CD14-positive monocyte (primary cell): ENCODE data around the gene CLSTN3. TPM values are rescaled to one million over a fixed set of nuclear protein-coding genes. Genes with fewer than 3 reads are reported as not detected.

Experiments
- DNase-seq, 3 donors: peaks; one replicate each; pipeline ENCODE4 v3.0.0-alpha.2; 2011 to 2022
- H2AFZ ChIP-seq: 2 replicates; pipeline ENCODE4 v1.6.0; 2012; ENCODE audit warnings: mild to moderate bottlenecking, low read depth, low read length, inconsistent platforms; ENCODE audit not compliant: insufficient read depth, poor library complexity, severe bottlenecking
- H3K27ac ChIP-seq, 2 donors: 1 replicate in 1 of 2; 2 replicates in 1 of 2; pipeline ENCODE4 v1.5.1; 2012 to 2013; ENCODE audit warnings: low read length in 2 of 2, control low read depth in 1 of 2, inconsistent platforms in 1 of 2, low read depth in 1 of 2, mild to moderate bottlenecking in 1 of 2
- H3K27me3 ChIP-seq, 2 donors: one replicate each; pipeline versions ENCODE4 v1.6.0 to v1.6.1; 2011 to 2013; ENCODE audit warnings: low read length in 2 of 2; ENCODE audit not compliant: control insufficient read depth in 2 of 2, insufficient read depth in 2 of 2
- H3K36me3 ChIP-seq, 2 donors: replicated peaks in 1 of 2; 1 replicate in 1 of 2; 2 replicates in 1 of 2; pipeline versions ENCODE4 v1.5.1 to v1.6.1; 2012 to 2013; ENCODE audit warnings: low read length in 2 of 2, control low read depth in 1 of 2, inconsistent platforms in 1 of 2, mild to moderate bottlenecking in 1 of 2; ENCODE audit not compliant: insufficient read depth in 2 of 2, control insufficient read depth in 1 of 2
- H3K4me1 ChIP-seq, 2 donors: 1 replicate in 1 of 2; 2 replicates in 1 of 2; pipeline versions ENCODE4 v1.5.1 to v1.6.1; 2012 to 2013; ENCODE audit warnings: low read length in 2 of 2, control low read depth in 1 of 2, inconsistent platforms in 1 of 2, mild to moderate bottlenecking in 1 of 2, moderate library complexity in 1 of 2; ENCODE audit not compliant: insufficient read depth in 2 of 2, control insufficient read depth in 1 of 2
- H3K4me2 ChIP-seq: replicated peaks from 2 replicates; pipeline ENCODE3; 2012; ENCODE audit warnings: low read length, moderate library complexity, mild to moderate bottlenecking; ENCODE audit not compliant: poor library complexity, severe bottlenecking; ENCODE audit errors: extremely low read depth
- H3K4me3 ChIP-seq, 3 experiments: fragments of 200-600 bp in 1 of 3; sonication (generic) in 1 of 3; replicated peaks in 1 of 3; 1 replicate in 2 of 3; 2 replicates in 1 of 3; pipeline ENCODE4 v1.5.1; 2011 to 2013; ENCODE audit warnings: low read length in 3 of 3, mild to moderate bottlenecking in 3 of 3, control low read depth in 2 of 3, low read depth in 2 of 3, inconsistent platforms in 1 of 3, moderate library complexity in 1 of 3
- H3K79me2 ChIP-seq: 2 replicates; pipeline ENCODE4 v1.6.0; 2012; ENCODE audit warnings: mild to moderate bottlenecking, control low read depth, inconsistent platforms, low read length, moderate library complexity; ENCODE audit not compliant: insufficient read depth
- H3K9ac ChIP-seq: 2 replicates; pipeline ENCODE4 v1.6.0; 2017; ENCODE audit warnings: low read length, mild to moderate bottlenecking; ENCODE audit not compliant: insufficient read depth, poor library complexity, severe bottlenecking
- H3K9me3 ChIP-seq, 2 donors: replicated peaks in 1 of 2; 1 replicate in 1 of 2; 2 replicates in 1 of 2; pipeline versions ENCODE4 v1.5.1 to v1.6.1; 2012 to 2013; ENCODE audit warnings: low read length in 2 of 2, control low read depth in 1 of 2; ENCODE audit not compliant: control insufficient read depth in 1 of 2, insufficient read depth in 1 of 2
- H4K20me1 ChIP-seq: 2 replicates; pipeline ENCODE4 v1.6.0; 2012; ENCODE audit warnings: mild to moderate bottlenecking, low read length, control low read depth, moderate library complexity; ENCODE audit not compliant: insufficient read depth
- H3K27ac Mint-ChIP-seq, 7 donors: one replicate each; pipeline ENCODE4 v1.8.0; 2020; ENCODE audit warnings: mild to moderate bottlenecking in 7 of 7, mixed read lengths in 7 of 7, moderate library complexity in 6 of 7, inconsistent platforms in 2 of 7
- H3K27me3 Mint-ChIP-seq, 3 donors: one replicate each; pipeline ENCODE4 v1.8.0; 2021 to 2022; ENCODE audit warnings: low read depth in 3 of 3, mild to moderate bottlenecking in 3 of 3, mixed read lengths in 3 of 3, moderate library complexity in 3 of 3, inconsistent platforms in 1 of 3
- H3K36me3 Mint-ChIP-seq, 2 donors: one replicate each; pipeline ENCODE4 v1.8.0; 2020; ENCODE audit warnings: mixed read lengths in 2 of 2, inconsistent platforms in 1 of 2, mild to moderate bottlenecking in 1 of 2
- H3K4me1 Mint-ChIP-seq: one replicate; pipeline ENCODE4 v1.8.0; 2020; ENCODE audit warnings: mild to moderate bottlenecking, mixed read lengths
- H3K4me3 Mint-ChIP-seq, 2 donors: one replicate each; pipeline ENCODE4 v1.8.0; 2020; ENCODE audit warnings: mild to moderate bottlenecking in 2 of 2, mixed read lengths in 2 of 2, moderate library complexity in 1 of 2
- H3K9me3 Mint-ChIP-seq, 7 donors: one replicate each; pipeline ENCODE4 v1.8.0; 2020 to 2022; ENCODE audit warnings: mixed read lengths in 7 of 7, mild to moderate bottlenecking in 6 of 7, moderate library complexity in 6 of 7, inconsistent platforms in 2 of 7
- WGBS: methylation state at CpG from one replicate; pipeline ENCODE4 v1.1.5; 2013; ENCODE audit warnings: missing lambda C conversion rate; ENCODE audit not compliant: insufficient coverage; 5-methylcytosine and 5-hydroxymethylcytosine counted together
- intact Hi-C, 2 donors: fragments of 100-400 bp; cut with micrococcal nuclease; formaldehyde crosslinking; loops; one replicate each; pipeline versions ENCODE4 v1.15.0 to v1.15.1; 2023
- polyA plus RNA-seq, 3 donors: library from polyadenylated mRNA; depleted of rRNA in 1 of 3; unstranded in 2 of 3; stranded (reverse) in 1 of 3; fragments of 300-500 nt in 2 of 3; fragments of >200 nt in 1 of 3; fragmentation: Illumina TruSeq in 2 of 3; gene quantifications; 1 replicate in 2 of 3; 2 replicates in 1 of 3; pipeline ENCODE4 v1.2.3, GENCODE V29; 2012 to 2021
- TF ChIP-seq, protein P1 (sequence below): fragments of 200-600 bp; IDR thresholded peaks from one replicate; pipeline ENCODE4 v1.8.0; 2022; ENCODE audit warnings: antibody characterized with exemption, mild to moderate bottlenecking

The CLSTN3 gene
- polyA plus RNA-seq, 3 donors = 13.7 TPM; not detected in 2

DNA sequence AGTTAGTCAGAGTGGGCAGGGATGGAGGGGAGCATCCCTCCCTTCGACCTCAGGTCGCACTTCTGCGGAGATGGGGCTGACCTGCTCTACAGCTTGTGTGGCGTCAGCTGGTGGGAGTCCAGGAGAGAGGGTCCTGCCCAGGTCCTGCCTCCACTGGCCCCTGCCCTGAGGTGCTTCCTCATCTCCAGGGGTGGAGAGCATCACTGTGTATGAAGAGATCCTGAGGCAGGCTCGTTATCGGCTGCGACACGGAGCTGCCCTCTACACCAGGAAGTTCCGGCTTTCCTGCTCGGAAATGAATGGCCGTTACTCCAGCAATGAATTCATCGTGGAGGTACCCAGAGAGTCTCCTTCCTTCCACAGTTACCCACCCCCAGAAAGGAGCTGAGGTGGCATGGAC lies 20.2 kb downstream of the CLSTN3 start:
- Mint-ChIP-seq H3K9me3 (no peaks in the 10 kb centered on the region), H3K27me3 (peaks cover 0 to 2% (median 1%) of the 10 kb centered on the region in 3 donors), H3K4me3 (no peak overlapping the region), H3K4me1 (no peaks in the 10 kb centered on the region), H3K27ac (peak overlapping the region in 1 of 7 donors; percentile 4), H3K36me3 (peaks cover 37 to 61% of the 10 kb centered on the region in 2 donors)
- H4K20me1 ChIP-seq = no peaks in the 10 kb centered on the region
- H3K27ac ChIP-seq = no peak overlapping the region
- no peaks in the 10 kb centered on the region for H3K4me1 ChIP-seq
- no peaks in the 10 kb centered on the region for H3K9me3 ChIP-seq
- no peaks in the 10 kb centered on the region for H3K79me2 ChIP-seq
- no peak for DNase-seq
- H3K4me3 ChIP-seq = no peak overlapping the region
- no peak overlapping the region for H3K4me2 ChIP-seq
- H3K36me3 ChIP-seq = peaks cover 0 to 26% of the 10 kb centered on the region in 2 donors
- H3K9ac ChIP-seq = no peak overlapping the region
- intact Hi-C loops = no loop called here
- TF ChIP-seq, protein P1, sequence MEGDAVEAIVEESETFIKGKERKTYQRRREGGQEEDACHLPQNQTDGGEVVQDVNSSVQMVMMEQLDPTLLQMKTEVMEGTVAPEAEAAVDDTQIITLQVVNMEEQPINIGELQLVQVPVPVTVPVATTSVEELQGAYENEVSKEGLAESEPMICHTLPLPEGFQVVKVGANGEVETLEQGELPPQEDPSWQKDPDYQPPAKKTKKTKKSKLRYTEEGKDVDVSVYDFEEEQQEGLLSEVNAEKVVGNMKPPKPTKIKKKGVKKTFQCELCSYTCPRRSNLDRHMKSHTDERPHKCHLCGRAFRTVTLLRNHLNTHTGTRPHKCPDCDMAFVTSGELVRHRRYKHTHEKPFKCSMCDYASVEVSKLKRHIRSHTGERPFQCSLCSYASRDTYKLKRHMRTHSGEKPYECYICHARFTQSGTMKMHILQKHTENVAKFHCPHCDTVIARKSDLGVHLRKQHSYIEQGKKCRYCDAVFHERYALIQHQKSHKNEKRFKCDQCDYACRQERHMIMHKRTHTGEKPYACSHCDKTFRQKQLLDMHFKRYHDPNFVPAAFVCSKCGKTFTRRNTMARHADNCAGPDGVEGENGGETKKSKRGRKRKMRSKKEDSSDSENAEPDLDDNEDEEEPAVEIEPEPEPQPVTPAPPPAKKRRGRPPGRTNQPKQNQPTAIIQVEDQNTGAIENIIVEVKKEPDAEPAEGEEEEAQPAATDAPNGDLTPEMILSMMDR = no peak
- H3K27me3 ChIP-seq = no peaks in the 10 kb centered on the region
- no peak overlapping the region for H2AFZ ChIP-seq
- 100% methylated on average over 4 of the region's 12 CpGs for WGBS

DNA sequence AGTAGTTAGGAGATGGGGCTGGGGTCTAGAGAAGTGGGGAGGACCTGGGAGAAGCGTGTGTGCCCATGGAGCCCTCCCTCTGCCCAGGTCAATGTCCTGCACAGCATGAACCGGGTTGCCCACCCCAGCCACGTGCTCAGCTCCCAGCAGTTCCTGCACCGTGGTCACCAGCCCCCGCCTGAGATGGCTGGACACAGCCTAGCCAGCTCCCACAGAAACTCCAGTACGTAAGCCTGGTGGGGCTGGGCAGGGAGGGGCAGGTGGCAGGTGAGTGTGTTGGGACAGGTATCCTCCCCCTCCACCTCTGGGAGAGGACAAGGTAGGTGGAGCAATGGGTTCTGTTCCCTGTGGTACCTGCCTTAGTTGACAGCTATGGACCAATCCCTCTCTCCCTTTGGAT lies 20.7 kb downstream of the CLSTN3 start:
- no peak overlapping the region for H3K4me3 ChIP-seq
- intact Hi-C loops = no loop called here
- no peaks in the 10 kb centered on the region for H3K4me1 ChIP-seq
- no peaks in the 10 kb centered on the region for H3K27me3 ChIP-seq
- no peaks in the 10 kb centered on the region for H4K20me1 ChIP-seq
- H3K27ac ChIP-seq = no peak overlapping the region
- no peak for DNase-seq
- H3K36me3 ChIP-seq = peaks cover 0 to 26% of the 10 kb centered on the region in 2 donors
- Mint-ChIP-seq H3K36me3 (peaks cover 34 to 61% of the 10 kb centered on the region in 2 donors), H3K27ac (no peak overlapping the region), H3K9me3 (no peaks in the 10 kb centered on the region), H3K4me3 (no peak overlapping the region), H3K4me1 (no peaks in the 10 kb centered on the region), H3K27me3 (peaks cover 0 to 2% (median 1%) of the 10 kb centered on the region in 3 donors)
- no peak overlapping the region for H2AFZ ChIP-seq
- H3K4me2 ChIP-seq = no peak overlapping the region
- no peak overlapping the region for H3K9ac ChIP-seq
- H3K9me3 ChIP-seq = no peaks in the 10 kb centered on the region
- WGBS = 93% methylated on average over 3 of the region's 6 CpGs
- TF ChIP-seq, protein P1 = no peak
- H3K79me2 ChIP-seq = no peaks in the 10 kb centered on the region
